ENCODE measurements around the gene SHQ1.
"Not testable (repeated sequence)": the region's sequence is repeated elsewhere in the genome, so short reads cannot be mapped to it uniquely, and the experiment has no call there.

SHQ1 gene

GRCh38 chr3:72746430-72747411 lies 101.5 kb downstream of the SHQ1 start:
- no peak for TF ChIP-seq CTCF (IDR thresholded peaks at IDR 0.05; ENCODE audit: low read depth, low read length)
- no peak overlapping the region for H3K4me3 ChIP-seq (replicated peaks in 1 of 2; ENCODE audit: low read depth in 2 of 2, low read length in 2 of 2)
- peak; percentile 17 to 57 for DNase-seq (ENCODE audit: low read depth in 2 of 2)

- H3K4me3 ChIP-seq (replicated peaks in 1 of 2; ENCODE audit: low read depth in 2 of 2, low read length in 2 of 2): no peak overlapping the region
- no peak for TF ChIP-seq CTCF (IDR thresholded peaks at IDR 0.05; ENCODE audit: low read depth, low read length)
These were observed 102.9 kb downstream of the SHQ1 start for GRCh38 chr3:72745146-72745999.

GRCh38 chr3:72744330-72744729 lies 103.9 kb downstream of the SHQ1 start:
- no peak overlapping the region for H3K4me3 ChIP-seq (replicated peaks in 1 of 2; ENCODE audit: low read depth in 2 of 2, low read length in 2 of 2)
- TF ChIP-seq CTCF (IDR thresholded peaks at IDR 0.05; ENCODE audit: low read depth, low read length): no peak

More at GRCh38 chr3:72745146-72745999, 102.9 kb downstream of the SHQ1 start:
- DNase-seq (ENCODE audit: low read depth in 2 of 2): no peak

GRCh38 chr3:72739531-72740466 lies 108.4 kb downstream of the SHQ1 start:
- no peak overlapping the region for H3K4me3 ChIP-seq (replicated peaks in 1 of 2; ENCODE audit: low read depth in 2 of 2, low read length in 2 of 2)
- DNase-seq (ENCODE audit: low read depth in 2 of 2): peak in 1 of 2 donors; percentile 27
- TF ChIP-seq CTCF (IDR thresholded peaks at IDR 0.05; ENCODE audit: low read depth, low read length): no peak

More at GRCh38 chr3:72744330-72744729, 103.9 kb downstream of the SHQ1 start:
- no peak for DNase-seq (ENCODE audit: low read depth in 2 of 2)

GRCh38 chr3:72738752-72739530 lies 109.3 kb downstream of the SHQ1 start:
- no peak for TF ChIP-seq CTCF (IDR thresholded peaks at IDR 0.05; ENCODE audit: low read depth, low read length)
- peak in 1 of 2 donors; percentile 18 for DNase-seq (ENCODE audit: low read depth in 2 of 2)
- H3K4me3 ChIP-seq (replicated peaks in 1 of 2; ENCODE audit: low read depth in 2 of 2, low read length in 2 of 2): peak overlapping the region; percentile 22 to 26

- not testable (repeated sequence) for DNase-seq (ENCODE audit: low read depth in 2 of 2); H3K4me3 ChIP-seq (replicated peaks in 1 of 2; ENCODE audit: low read depth in 2 of 2, low read length in 2 of 2)
These were observed 113.2 kb downstream of the SHQ1 start for GRCh38 chr3:72735072-72735471.
